EL (cell line): ENCODE data around the gene RNF223.
A peak's percentile ranks its signal among the peaks of the same experiment; 100 is the strongest.
"Not testable (repeated sequence)": the region's sequence is repeated elsewhere in the genome, so short reads cannot be mapped to it uniquely, and the experiment has no call there.

Experiments
- DNase-seq: peaks from one replicate; pipeline ENCODE4 v3.0.0-alpha.2; 2016

The RNF223 gene

DNA sequence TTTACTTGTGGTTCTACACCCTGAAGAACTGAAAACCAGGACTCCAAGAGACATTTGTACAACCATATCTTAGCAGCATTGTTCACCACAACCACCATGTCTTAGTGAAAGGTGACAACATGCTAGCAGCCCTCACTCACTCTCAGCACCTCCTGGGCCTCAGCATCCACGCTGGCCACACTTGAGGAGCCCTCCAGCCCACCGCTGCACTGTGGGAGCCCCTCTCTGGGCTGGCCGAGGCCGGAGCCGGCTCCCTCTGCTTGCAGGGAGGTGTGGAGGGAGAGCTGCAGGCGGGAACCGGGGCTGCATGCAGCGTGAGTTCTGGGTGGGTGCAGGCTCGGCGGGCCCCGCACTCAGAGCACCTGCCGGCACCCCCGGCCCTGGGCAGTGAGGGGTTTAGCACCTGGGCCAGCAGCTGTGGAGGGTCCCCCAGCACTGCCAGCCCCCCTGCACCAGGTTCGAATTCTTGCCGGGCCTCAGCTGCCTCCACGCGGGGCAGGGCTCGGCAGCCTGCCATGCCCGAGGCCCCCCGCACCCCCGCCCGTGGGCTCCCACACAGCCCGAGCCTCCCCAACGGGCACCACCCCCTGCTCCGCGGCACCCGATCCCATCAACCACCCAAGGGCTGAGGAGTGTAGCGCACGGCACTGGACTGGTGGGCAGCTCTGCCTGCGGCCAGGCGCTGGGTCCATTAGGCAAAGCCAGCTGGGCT is 32.6 kb upstream of the RNF223 start:
- DNase-seq, result no peak

DNA sequence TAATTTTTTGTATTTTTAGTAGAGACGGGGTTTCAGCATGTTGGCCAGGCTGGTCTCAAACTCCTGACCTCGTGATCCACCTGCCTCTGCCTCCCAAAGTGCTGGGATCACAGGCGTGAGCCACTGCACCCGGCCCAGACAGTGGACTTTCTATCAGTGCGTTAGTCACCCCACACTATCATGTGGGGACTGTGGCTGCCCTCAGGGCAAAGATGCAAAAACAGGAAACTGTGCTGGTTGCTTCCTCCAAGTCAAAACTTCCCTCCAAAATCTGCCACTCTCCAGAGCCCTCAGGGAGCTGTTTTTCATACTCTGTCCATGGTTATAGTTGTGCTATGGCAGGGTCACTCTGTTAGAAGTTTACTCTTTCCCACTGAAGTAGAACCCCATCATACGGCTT is 30.0 kb upstream of the RNF223 start:
- DNase-seq, result peak; percentile 55

DNA sequence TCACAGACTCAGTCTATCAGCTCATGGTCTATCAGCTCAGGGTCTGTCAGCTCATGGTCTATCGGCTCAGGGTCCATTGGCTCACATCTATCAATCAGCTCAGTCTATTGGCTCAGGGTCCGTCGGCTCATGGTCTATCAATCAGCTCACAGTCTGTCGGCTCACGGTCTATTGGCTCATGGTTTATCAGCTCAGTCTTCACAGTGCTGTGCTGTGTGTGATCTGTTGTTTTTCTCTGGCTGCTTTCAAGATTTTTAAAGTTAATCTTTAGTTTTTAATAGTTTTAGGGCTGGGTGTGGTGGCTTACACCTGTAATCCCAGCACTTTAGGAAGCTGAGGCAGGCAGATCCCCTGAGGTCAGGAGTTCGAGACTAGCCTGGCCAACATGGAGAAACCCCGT is 27.4 kb upstream of the RNF223 start:
- DNase-seq, result no peak

DNA sequence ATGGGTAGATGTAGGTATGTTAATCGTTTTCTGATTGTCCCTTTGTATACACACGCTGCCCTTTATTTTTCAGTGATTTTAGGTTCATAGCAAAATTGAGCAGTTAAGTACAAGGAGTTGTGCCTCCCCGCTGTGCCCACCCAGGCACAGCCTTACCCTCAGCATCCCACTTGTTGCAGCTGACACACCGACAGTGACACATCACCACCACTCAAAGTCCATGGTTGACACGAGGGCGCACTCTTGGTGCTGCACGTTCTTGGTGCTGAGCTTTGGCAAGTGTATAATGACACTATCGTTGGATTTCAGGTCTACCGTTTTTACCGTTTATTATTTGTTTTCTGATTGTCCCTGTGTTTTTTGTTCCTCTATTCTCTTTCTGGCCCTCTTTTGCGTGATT is 26.2 kb upstream of the RNF223 start:
- no peak for DNase-seq

DNA sequence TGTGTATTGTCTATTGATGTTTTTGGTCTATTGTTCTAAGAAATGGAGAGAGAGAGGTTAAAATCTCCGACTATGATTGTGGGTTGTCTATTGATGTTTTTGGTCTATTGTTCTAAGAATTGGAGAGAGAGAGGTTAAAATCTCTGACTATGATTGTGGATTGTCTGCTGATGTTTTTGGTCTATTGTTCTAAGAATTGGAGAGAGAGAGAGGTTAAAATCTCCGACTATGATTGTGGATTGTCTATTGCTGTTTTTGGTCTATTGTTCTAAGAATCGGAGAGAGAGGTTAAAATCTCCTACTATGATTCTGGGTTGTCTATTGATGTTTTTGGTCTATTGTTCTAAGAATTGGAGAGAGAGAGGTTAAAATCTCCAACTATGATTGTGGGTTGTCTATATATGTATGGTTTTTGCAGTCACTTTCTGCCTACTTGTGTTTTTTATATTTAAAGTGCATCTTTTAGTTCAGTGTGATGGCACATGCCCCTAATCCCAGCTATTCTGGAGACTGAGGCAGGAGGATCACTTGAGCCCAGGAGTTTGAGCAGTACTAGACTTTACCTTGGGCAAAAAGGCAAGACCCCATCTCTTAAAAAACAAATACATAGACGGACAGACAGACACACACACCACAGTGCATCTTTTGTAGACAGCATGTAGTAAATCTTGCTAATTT is 25.5 kb upstream of the RNF223 start:
- no peak for DNase-seq

DNA sequence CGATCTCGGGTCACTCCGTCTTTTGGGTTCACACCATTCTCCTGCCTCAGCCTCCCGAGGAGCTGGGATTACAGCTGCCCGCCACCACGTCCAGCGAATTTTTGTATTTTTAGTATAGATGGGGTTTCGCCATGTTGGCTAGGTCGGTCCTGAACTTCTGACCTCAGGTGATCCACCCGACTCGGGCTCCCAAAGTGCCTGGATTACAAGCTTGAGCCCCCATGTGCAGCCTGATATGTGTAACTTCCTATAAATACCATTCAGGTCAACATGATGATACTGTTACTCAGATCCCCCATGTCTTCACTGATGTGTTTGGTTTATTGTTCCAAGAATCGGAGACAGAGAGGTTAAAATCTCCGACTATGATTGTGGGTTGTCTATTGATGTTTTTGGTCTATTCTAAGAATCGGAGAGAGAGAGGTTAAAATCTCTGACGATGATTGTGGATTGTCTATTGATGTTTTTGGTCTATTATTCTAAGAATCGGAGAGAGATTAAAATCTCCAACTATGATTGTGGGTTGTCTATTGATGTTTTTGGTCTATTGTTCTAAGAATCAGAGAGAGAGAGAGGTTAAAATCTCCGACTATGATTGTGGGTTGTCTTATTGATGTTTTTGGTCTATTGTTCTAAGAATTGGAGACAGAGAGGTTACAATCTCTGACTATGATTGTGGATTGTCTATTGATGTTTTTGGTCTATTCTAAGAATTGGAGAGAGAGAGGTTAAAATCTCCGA is 24.7 kb upstream of the RNF223 start:
- no peak for DNase-seq

DNA sequence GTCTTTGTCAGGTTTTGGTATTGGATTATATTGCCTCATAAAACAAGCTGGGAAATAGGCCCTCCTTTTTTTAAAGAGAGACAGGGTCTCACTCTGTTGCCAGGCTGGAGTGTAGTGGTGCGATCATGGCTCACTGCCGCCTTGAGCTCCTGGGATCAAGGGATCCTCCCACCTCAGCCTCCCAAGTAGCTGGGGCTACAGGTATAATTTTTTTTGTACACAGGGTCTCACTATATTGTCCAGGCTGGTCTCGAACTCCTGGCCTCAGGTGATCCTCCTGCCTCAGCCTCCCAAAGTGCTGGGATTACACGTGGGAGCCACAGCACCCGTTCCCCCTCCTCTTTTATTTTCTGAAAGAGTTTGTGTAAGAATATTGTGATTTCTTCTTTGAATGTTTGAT is 22.0 kb upstream of the RNF223 start:
- not testable (repeated sequence) for DNase-seq

DNA sequence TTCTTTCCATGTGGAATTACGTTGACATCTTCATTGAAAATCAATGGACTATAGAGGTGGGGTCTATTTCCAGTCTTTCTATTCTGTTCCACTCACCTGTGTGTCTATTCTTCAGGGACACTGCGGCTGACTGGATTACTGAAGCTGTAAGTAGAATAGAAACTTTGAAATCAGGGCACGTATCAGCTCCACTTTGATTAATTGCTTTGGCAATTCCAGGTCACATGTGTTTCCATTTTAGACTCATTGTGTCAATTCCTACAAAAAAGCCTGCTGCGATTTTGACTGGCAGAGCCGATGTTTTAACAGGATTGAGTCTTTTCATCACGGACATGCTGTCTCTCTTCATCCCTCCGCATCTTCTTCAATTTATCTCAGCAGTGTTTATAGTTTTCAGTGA is 20.9 kb upstream of the RNF223 start:
- DNase-seq, result no peak

DNA sequence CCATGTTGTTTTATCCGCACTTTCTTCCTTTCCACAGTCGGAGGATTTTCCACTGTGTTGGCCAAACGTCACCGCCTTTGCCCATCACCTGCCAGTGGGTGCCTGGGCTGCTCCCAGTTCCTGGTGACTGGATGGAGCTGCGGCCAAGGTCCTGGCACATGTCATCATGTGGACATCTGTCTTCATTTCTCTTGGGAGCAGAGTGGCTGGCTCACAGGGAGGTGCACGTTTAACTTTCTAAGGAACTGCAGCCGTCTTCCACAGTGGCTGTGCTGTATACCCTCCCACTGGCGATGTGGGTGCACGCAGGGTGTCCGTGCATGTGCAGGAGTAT is 19.5 kb upstream of the RNF223 start:
- no peak for DNase-seq

DNA sequence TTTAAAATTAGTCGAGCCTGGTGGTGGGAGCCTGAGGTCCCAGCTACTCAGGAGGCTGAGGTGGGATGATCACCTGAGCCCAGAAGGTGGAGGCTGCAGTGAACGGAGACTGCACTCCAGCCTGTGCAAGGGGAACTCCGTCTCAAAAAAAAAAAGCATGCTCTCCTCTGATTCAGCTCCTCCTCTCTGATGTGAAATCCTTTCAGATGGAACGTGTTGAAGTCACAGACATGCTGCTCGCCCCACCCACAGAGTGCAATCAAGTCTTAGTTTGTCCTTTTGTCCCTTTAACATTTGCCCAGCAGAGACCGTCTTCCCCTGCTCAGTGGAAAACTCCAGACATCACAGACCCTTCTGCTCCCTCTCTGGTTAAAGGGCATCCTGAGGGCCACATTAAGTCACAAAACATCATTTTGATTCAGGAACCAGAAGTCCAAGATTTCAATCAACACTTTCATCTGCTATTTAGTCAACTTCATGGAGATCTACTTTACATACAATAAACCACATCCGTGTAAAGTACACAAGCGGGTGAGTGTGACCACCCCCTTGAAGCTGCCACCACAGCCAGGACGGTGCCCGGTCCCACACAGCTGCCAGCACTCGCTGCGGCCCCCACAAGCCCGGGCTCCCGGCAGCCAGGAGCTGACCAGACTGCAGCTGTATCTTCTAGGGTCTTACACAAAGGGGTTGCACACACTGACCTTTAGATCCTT is 18.9 kb upstream of the RNF223 start:
- no peak for DNase-seq

DNA sequence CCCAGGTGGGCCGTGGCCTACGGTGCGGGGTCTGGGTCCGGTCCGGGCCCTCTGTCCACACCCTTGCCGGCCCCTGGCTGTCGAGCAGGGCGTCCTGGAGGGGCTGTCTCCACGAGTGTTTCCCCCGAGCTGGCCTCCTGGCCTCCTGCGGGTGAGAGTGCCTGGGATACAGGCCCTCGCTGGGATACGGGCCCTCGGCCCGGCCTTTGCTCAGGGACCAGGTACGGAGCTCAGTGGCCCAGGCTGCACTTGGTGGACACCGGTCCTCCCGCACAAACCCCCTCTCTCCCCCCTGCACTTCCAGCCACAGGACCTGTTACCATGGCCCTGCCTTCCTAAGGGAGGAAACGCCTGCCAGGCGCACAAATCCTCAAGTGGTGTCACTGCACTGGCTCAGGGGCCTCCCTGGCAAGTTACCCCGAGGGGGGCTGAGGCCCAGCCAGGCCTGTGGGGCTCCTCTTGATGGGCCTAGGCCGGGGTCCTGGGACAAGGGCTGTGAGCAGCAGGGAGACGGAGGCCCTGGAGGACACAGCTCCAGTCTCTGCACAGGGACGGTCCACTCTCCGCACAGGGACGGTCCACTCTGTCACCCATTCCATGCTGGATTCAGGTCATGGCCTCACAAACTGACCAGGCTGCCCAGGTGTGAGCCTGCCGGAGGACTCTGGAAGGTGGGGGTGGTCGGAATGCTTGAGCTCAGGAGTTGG is 18.2 kb upstream of the RNF223 start:
- no peak for DNase-seq

DNA sequence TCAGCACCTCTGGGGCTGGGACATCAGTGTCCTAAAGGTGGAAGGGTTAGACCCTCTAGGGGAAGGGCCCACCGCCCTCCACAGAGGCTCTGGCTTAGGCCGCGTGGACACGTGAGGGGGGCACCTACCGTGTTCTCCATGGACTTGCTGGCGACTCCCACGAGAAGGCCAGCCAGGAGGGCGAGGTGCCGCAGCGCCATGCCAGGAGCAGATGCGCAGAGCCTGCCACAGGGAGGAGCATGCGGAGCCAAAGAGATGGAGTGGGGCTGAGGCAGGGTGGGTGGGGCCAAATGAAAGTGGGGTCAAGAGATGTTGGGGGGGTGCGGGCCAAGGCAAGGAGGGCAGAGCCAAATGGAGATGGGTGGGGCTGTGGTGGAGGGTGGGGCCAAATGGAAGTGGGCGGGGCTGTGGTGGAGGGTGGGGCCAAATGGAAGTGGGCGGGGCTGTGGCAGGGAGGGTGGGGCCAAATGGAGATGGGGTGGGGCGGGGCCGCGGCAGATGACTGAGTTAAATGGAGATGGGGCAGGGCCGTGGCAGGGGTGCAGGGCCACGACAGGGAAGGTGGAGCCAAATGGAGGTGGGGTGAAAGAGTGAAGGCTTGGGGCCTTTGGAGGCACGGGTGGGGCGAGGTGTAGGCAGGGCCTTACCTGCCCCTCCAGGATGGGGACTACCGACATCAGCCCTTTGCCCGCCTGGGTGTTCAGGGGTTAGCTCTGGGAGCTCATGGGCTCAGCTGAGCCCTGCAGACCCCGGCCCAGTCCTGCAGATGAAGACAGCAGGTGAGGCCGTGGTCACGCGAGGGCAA is 17.4 kb upstream of the RNF223 start:
- DNase-seq, result no peak

DNA sequence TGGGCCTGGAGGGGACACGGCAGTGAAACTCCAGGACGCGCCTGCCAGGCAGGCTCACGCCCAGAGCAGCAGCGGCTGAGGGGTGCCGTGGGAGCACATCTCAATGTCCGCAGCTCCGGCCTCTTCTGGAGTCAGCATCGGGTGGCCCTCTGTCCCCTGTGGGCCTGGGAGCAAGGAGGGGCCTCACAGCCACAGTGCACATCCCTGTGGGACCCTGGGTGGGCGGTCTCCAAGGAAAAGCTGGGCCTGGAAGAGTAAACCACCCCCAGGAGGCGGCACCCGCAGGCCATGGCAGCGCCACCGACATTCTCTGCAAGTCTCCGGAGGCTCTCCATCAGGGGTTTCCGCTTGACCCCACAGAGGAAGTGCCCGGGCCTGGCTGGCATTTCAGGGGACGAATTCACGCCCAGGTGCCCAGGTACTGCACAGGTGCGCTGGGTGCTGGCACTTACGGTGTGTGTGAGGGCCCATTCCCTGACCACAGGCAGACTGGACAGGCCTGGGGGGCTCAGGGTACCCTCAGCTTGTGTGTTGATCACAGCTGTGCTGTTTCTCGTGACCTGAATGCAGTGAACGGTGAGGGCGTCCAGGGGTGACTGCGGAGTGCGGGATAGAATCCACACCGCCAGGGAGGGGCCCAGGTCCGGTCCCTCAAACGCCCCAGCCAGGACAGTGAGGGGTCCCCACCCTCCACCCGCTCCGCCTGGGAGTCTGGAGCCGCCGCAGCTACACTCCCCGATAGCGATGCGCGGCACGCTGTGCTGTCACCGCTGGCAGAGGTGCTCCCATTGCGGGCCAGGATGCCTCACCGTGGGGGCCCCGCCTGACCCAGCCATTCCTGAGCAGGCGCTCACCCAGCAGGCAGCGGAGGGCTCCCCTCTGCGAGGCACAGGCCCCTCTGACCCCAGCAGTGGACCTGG is 16.6 kb upstream of the RNF223 start:
- no peak for DNase-seq

DNA sequence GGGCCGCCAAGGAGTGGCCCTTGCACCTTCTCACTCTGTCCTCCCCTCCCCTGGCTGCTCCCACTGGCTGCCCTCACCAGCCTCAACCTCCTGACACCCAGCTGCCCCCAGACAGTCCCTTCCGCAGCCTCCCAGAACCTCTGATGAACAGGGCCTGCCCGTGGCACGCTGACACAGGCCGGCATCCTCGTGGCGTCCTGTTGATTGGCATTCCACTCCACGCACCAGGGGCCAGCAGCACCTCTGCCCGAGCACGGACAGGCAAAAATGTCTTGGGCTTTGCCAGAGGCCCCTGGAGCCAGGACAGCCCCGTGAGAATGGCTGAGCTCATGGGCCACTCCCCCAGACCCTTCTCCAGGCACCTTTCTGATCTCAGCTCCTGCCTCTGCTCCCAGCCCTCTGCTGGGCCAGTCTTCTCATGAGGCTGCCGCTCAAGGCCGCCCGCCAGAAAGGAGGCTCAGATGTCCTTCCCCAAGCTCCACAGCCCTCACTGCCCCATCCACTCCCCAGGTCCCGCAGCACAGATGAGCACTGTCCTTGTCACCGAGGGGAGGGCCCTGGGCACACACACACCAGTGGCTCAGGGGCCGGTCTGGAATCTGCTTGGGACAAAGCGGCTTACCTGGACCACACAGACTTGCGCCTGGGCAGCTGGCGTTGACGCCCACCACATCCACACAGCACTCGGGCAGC is 15.8 kb upstream of the RNF223 start:
- DNase-seq, result no peak

DNA sequence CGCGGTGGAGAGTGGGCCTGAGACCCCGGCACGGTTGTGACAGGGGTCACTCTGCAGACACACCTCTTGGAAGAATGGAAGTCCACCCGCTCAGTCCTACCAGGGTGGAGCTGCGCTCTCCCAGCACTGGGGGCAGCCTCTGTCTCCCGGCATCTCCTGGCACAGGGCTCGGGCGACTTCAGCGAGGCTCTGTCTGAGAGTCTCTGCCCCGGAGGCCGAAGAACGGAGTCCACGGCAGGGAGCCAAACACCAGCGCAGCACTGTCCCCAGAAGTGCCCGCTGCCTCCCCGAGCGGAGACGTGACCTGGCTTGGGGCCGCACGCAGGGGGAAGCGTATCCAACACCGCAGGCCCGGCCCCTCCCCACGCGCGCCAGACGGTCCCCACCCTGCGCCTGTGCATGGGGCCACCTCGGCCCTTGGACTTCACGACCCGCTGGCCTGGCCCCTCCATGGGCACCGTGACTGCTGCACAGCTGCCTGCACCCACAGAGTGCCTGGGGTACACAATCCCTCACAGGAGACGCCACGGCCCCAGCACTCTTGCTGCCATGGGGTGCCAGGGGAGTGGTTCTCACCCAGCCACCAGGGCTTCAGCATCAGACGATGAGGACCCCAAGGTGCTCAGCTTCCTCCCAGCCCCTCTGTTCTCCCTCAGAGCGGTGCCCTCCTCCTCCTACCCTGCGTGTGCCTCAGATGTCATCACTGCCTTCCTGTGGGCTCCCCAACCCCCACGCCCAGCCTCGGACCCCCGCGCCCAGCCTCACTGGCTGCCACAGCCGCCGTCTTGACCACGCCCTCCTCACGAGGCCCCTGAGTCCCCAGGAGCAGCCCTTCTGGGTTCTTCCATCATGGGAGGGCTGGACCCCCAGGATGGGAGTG is 14.9 kb upstream of the RNF223 start:
- no peak for DNase-seq

DNA sequence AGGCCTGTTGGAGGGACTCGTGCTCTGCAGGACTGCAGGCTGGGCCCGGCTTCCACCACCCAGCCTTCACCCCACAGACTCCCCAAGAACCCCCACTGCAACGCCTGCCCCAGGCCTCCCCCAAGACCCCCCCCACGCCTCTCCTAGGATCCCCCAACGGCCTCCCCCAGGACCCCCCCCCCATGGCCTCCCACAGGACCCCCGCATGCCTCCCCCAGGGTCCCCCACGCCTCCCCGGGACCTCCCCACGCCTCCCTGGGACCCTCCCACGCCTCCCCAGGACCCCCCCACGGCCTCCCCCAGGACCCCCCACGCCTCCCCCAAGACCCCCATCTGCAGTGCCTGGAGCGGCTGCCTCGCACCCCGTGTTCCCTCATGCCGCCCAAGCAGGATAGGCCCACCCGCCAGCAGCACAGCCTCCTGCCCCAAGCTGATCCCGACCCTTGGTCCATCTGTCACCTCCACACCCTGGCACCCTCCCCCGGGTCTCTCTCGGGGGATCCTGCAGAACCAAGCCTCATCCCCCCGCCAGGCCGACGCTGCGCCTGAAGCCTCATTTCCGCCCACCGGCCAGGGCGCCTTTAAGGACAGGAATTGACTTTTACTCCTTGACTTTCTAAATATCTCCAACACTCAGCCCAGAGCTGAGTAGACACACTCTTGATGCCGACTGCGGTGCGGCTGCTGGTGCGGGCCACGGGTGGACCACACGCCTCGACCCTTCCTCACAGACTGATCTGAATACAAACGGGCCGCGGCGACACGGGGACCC is 14.1 kb upstream of the RNF223 start:
- DNase-seq, result no peak

DNA sequence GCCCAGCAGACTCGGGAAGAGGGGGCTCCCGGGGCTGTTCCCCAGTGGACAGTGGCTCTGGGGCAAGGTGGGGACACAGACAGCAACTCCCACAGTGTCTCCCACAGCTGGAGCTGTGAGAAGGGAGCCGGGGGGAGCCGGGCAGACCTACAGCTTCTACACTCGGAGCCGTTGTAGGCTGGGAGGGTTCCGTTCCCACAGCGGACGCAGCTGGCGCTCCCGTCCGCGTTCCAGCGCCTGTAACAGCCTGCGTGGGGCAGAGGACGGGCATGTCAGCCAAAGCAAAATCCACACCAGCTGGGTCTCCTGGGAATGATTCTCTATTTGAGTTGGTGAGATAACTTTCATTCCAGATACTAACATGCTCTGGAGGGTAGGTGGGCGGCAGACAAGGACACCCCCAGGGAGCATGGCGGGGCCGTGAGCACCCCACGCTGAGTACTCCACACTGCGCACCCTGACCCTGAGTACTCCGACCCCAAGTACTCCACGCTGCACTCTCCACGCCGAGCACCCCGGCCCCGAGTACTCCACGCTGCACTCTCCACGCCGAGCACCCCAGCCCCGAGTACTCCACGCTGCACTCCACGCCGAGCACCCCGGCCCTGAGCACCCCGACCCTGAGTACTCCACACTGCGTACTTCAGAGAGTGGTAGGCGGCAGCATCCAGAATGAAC is 13.4 kb upstream of the RNF223 start:
- DNase-seq, result no peak

DNA sequence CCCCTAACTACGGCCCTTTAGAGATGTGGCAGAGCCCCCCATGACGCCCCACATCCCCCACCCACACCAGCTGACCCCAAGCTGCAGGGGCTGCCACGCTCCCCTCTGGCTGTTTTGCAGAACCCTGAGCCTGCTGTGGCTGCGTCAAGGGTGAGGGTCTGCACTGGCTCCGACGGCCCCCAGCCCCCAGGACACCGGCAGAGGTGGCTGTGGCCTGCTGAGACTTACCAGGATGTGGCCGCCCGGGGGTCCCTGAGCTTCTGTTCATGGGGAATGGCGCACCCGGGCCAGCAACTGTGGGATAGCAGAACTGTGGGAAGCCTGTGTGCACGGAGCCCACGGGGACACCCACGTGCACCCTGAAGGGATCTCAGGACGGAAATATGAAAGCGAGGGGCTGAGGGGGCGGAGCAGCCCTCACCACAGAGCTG is 12.8 kb upstream of the RNF223 start:
- DNase-seq, result no peak
